Endothelial cell of umbilical vein (primary cell): ENCODE measurements around the gene PPP1R7. TPM values are rescaled to one million over a fixed set of nuclear protein-coding genes. Genes with fewer than 3 reads are reported as not detected.

Experiments
- BruUV-seq: library from RNA; stranded (reverse); fragments of 400-500 nt; replicated peaks from 2 replicates; lab custom pipeline; 2021; lab: Mats Ljungman, UMichigan
- CTCF ChIA-PET: fragments of 300-600, 350-600 bp; sonication (Branson Sonifier 250); formaldehyde crosslinking; loops from one replicate; lab custom pipeline; 2021; ENCODE audit warnings: antibody characterized with exemption, inconsistent platforms; lab: Charles Lee
- POLR2A ChIA-PET: fragments of 300-600, 350-600 bp; sonication (Branson Sonifier 250); formaldehyde crosslinking; loops from one replicate; lab custom pipeline; 2021; ENCODE audit warnings: antibody characterized with exemption, inconsistent platforms; lab: Charles Lee
- DNase-seq: peaks from one replicate; pipeline ENCODE4 v3.0.0-alpha.2; 2011; ENCODE audit warnings: low read depth, low spot score
- FAIRE-seq: peaks from 2 replicates; lab custom pipeline; 2011; peaks lifted over from hg19 to GRCh38; lab: Jason Lieb, UNC
- H2AFZ ChIP-seq: 2 replicates; pipeline ENCODE4 v1.6.0; 2012; ENCODE audit warnings: low read depth, low read length, control low read depth, inconsistent platforms
- H3K27ac ChIP-seq: 2 replicates; pipeline ENCODE4 v1.5.1; 2011; ENCODE audit warnings: low read depth, mild to moderate bottlenecking, control low read depth, low read length, moderate library complexity; ENCODE audit not compliant: insufficient read depth
- H3K27me3 ChIP-seq, 2 experiments: 2 replicates each; pipeline versions ENCODE4 v1.6.0 to v1.6.1; 2011; ENCODE audit warnings: low read length in 2 of 2, mixed read lengths in 1 of 2; ENCODE audit not compliant: control insufficient read depth in 2 of 2, insufficient read depth in 2 of 2
- H3K36me3 ChIP-seq, 2 experiments: 2 replicates in 1 of 2; 3 replicates in 1 of 2; pipeline ENCODE4 v1.5.1; 2011; ENCODE audit warnings: low read length in 2 of 2, mild to moderate bottlenecking in 1 of 2, moderate library complexity in 1 of 2; ENCODE audit not compliant: control insufficient read depth in 2 of 2, insufficient read depth in 2 of 2; ENCODE audit errors: extremely low read depth in 1 of 2
- H3K4me1 ChIP-seq: 3 replicates; pipeline ENCODE4 v1.5.1; 2011; ENCODE audit warnings: mild to moderate bottlenecking, low read length; ENCODE audit not compliant: control insufficient read depth, insufficient read depth; ENCODE audit errors: extremely low read depth
- H3K4me2 ChIP-seq: 2 replicates; pipeline ENCODE4 v1.6.1; 2011; ENCODE audit warnings: low read length, control low read depth, mixed read lengths; ENCODE audit not compliant: insufficient read depth
- H3K4me3 ChIP-seq, 3 experiments: fragments of 200-600 bp in 1 of 3; sonication (generic), shearing (Covaris generic) in 1 of 3; replicated peaks in 1 of 3; 2 replicates each; pipeline ENCODE4 v1.5.1; 2011 to 2016; ENCODE audit warnings: control low read depth in 3 of 3, low read length in 3 of 3, mild to moderate bottlenecking in 2 of 3, inconsistent platforms in 1 of 3, low read depth in 1 of 3, moderate library complexity in 1 of 3; ENCODE audit not compliant: insufficient read depth in 1 of 3
- H3K79me2 ChIP-seq: 2 replicates; pipeline ENCODE4 v1.6.0; 2012; ENCODE audit warnings: low read length, inconsistent platforms; ENCODE audit not compliant: control insufficient read depth, insufficient read depth
- H3K9ac ChIP-seq: replicated peaks from 2 replicates; pipeline ENCODE3; 2011; ENCODE audit warnings: low read length, control low read depth; ENCODE audit not compliant: insufficient read depth; ENCODE audit errors: extremely low read depth
- H3K9me1 ChIP-seq: replicated peaks from 3 replicates; pipeline ENCODE4 v1.6.0; 2011; ENCODE audit warnings: mild to moderate bottlenecking, low read length; ENCODE audit not compliant: control insufficient read depth, insufficient read depth; ENCODE audit errors: extremely low read depth
- H3K9me3 ChIP-seq: replicated peaks from 2 replicates; pipeline ENCODE4 v1.5.1; 2012; ENCODE audit warnings: low read length, inconsistent platforms; ENCODE audit not compliant: control insufficient read depth, insufficient read depth
- H4K20me1 ChIP-seq: replicated peaks from 2 replicates; pipeline ENCODE3; 2011; ENCODE audit warnings: mild to moderate bottlenecking, low read length; ENCODE audit not compliant: control insufficient read depth, insufficient read depth; ENCODE audit errors: extremely low read depth
- CTCF ChIP-seq, 2 donors: IDR thresholded peaks; 1 replicate in 1 of 2; 2 replicates in 1 of 2; pipeline ENCODE4 v1.5.1; 2011; ENCODE audit warnings: low read length in 2 of 2, mild to moderate bottlenecking in 2 of 2, moderate library complexity in 2 of 2, control low read depth in 1 of 2, inconsistent platforms in 1 of 2, low read depth in 1 of 2; ENCODE audit not compliant: insufficient read depth in 1 of 2; ENCODE audit errors: extremely low read depth in 1 of 2
- EZH2 ChIP-seq: IDR thresholded peaks from 2 replicates; pipeline ENCODE4 v1.6.1; 2012; ENCODE audit warnings: borderline replicate concordance, low read depth, mild to moderate bottlenecking, moderate library complexity, low read length, inconsistent platforms; ENCODE audit not compliant: severe bottlenecking
- FOS ChIP-seq: IDR thresholded peaks from 2 replicates; pipeline ENCODE4 v1.6.1; 2011; ENCODE audit warnings: mild to moderate bottlenecking, low read length, moderate library complexity, borderline replicate concordance; ENCODE audit not compliant: insufficient read depth
- GATA2 ChIP-seq: IDR thresholded peaks from 2 replicates; pipeline ENCODE4 v1.7.0; 2011; ENCODE audit warnings: low read depth, mild to moderate bottlenecking, moderate library complexity, mixed read lengths, low read length; ENCODE audit not compliant: insufficient read length, insufficient read depth
- JUN ChIP-seq: IDR thresholded peaks from 2 replicates; pipeline ENCODE4 v1.6.1; 2011; ENCODE audit warnings: borderline replicate concordance, low read depth; ENCODE audit not compliant: insufficient read length, insufficient read depth
- MAX ChIP-seq: IDR thresholded peaks from 2 replicates; pipeline ENCODE4 v1.6.1; 2011; ENCODE audit not compliant: insufficient read depth, insufficient read length
- MYC ChIP-seq: IDR thresholded peaks from one replicate; pipeline ENCODE4 v1.6.1; 2011; ENCODE audit warnings: mild to moderate bottlenecking, low read depth, low read length
- POLR2A ChIP-seq: IDR thresholded peaks from 2 replicates; pipeline ENCODE4 v1.6.1; 2012; ENCODE audit warnings: low read depth, mild to moderate bottlenecking, control low read depth, low read length
- POLR2AphosphoS5 ChIP-seq: IDR thresholded peaks from 2 replicates; pipeline ENCODE4 v1.6.1; 2012; ENCODE audit warnings: low read depth, mild to moderate bottlenecking, control low read depth, low read length, moderate library complexity; ENCODE audit not compliant: insufficient read depth
- dilution Hi-C: fragments of 300-500 bp; cut with MboI; formaldehyde crosslinking; loops from one replicate; pipeline ENCODE4 v1.15.0; 2019; ENCODE audit warnings: low sequenced_read_pairs; ENCODE audit not compliant: extremely low pct_ligation_motif_present
- intact Hi-C: fragments of 100-400 bp; cut with micrococcal nuclease; formaldehyde crosslinking; loops from one replicate; pipeline ENCODE4 v1.10.0; 2022
- polyA plus RNA-seq, 4 experiments: library from polyadenylated mRNA; depleted of rRNA in 3 of 4; stranded (reverse) in 3 of 4; unstranded in 1 of 4; fragments of >200 nt; gene quantifications; 2 replicates each; pipeline versions ENCODE4 v1.2.1 to v1.2.3, GENCODE V29; 2011 to 2012; ENCODE audit warnings: missing spikeins in 1 of 4
- total RNA-seq: library from RNA; stranded (reverse); gene quantifications from 2 replicates; pipeline ENCODE4 v1.2.3, GENCODE V29; 2021

The PPP1R7 gene
- total and polyA plus RNA-seq, 2 donors (not counting 3 experiments of a cell fraction or from before 2014, with no cell fraction given) = 30.3 to 60.8 TPM

DNA sequence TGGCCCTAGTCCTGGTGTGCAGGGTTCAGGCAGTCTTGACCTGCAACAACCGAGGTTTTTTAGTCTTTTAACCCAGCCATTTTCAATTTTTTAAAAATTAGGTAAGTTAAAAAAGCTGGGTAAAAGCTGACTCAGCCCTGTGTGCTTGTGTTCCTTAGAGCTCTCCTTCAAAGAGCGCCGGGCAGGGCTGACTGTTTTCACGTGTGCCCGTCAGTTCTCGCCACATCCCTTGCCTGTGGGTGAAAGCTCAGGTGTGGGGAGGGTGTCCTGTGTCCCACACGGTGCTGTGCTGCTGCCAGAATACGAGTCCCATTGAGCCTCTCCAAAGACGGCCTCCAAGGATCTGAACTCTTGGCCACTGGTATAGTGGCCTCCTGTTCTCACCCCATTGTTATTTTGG, 33.0 kb downstream of the PPP1R7 start:
- Histone ChIP-seq H3K9me3 (no peaks in the 10 kb centered on the region), H3K27me3 (no peaks in the 10 kb centered on the region), H3K9me1 (no peaks in the 10 kb centered on the region), H3K27ac (no peak overlapping the region), H3K4me1 (no peaks in the 10 kb centered on the region), H4K20me1 (no peaks in the 10 kb centered on the region), H3K79me2 (no peaks in the 10 kb centered on the region), H3K4me3 (no peak overlapping the region), H2AFZ (no peak overlapping the region), H3K36me3 (peaks cover 4 to 5% of the 10 kb centered on the region in 2 experiments), H3K4me2 (no peak overlapping the region), H3K9ac (no peak overlapping the region)
- TF ChIP-seq FOS (no peak), MAX (no peak), GATA2 (no peak), POLR2AphosphoS5 (no peak), JUN (no peak), POLR2A (no peak), MYC (no peak), EZH2 (no peak), CTCF (IDR thresholded peaks at IDR 0.05; ENCODE audit: extremely low read depth in 1 of 2, insufficient read depth in 1 of 2, low read depth in 1 of 2, low read length in 2 of 2) (no peak)
- intact Hi-C loops = no loop called here
- dilution Hi-C loops = no loop called here
- CTCF ChIA-PET = interaction anchor here (0.8 to 1.4 kb wide), 2 partner anchors 10 to 13 kb away, joined by 3 to 5 read pairs; no protein-coding TSS in a partner anchor
- no peak for DNase-seq
- FAIRE-seq = no peak
- BruUV-seq = no TSS peak
- POLR2A ChIA-PET = no interaction called here
